Adrenal gland (tissue), 12 donors: Measurements from ENCODE around the gene ANKRD1. TPM values are rescaled to one million over a fixed set of nuclear protein-coding genes. Genes with fewer than 3 reads are reported as not detected.
"Not testable (repeated sequence)": the region's sequence is repeated elsewhere in the genome, so short reads cannot be mapped to it uniquely, and the experiment has no call there.

Experiments
- DNase-seq, 7 donors: peaks; one replicate each; pipeline ENCODE4 v3.0.0-alpha.2; 2019 to 2020
- H3K27ac ChIP-seq, 5 donors: fragments of 200-600 bp; sonication (generic) in 4 of 5; 1 replicate in 3 of 5; 2 replicates in 2 of 5; pipeline versions ENCODE4 v1.5.1 to v1.8.0; 2016 to 2020; ENCODE audit warnings: mild to moderate bottlenecking in 1 of 5
- H3K27me3 ChIP-seq: fragments of 200-600 bp; 2 replicates; pipeline ENCODE4 v1.8.0; 2021
- H3K36me3 ChIP-seq, 2 donors: fragments of 200-600 bp; replicated peaks in 1 of 2; 1 replicate in 1 of 2; 2 replicates in 1 of 2; pipeline versions ENCODE4 v1.5.1 to v1.8.0; 2018 to 2022
- H3K4me1 ChIP-seq, 2 donors: fragments of 200-600 bp; replicated peaks in 1 of 2; 1 replicate in 1 of 2; 2 replicates in 1 of 2; pipeline versions ENCODE4 v1.5.1 to v1.8.0; 2018 to 2021
- H3K4me3 ChIP-seq, 4 donors: fragments of 200-600 bp; sonication (generic) in 3 of 4; one replicate each; pipeline ENCODE4 v1.5.1; 2016 to 2018
- H3K9me3 ChIP-seq, 3 donors: fragments of 200-600 bp; sonication (generic) in 1 of 3; replicated peaks in 1 of 3; 1 replicate in 2 of 3; 2 replicates in 1 of 3; pipeline versions ENCODE4 v1.5.1 to v1.8.0; 2016 to 2021
- CTCF ChIP-seq, 6 experiments: fragments of 450-650 bp in 4 of 6; fragments of 200-600 bp in 2 of 6; sonication (generic) in 1 of 6; IDR thresholded peaks; 1 replicate in 5 of 6; 2 replicates in 1 of 6; pipeline versions ENCODE4 v1.5.1 to v1.8.0; 2016 to 2021; ENCODE audit warnings: antibody characterized with exemption in 6 of 6, mild to moderate bottlenecking in 2 of 6, moderate library complexity in 1 of 6
- POLR2A ChIP-seq, 2 donors: fragments of 450-650 bp; IDR thresholded peaks; one replicate each; pipeline ENCODE4 v1.6.1; 2017; ENCODE audit warnings: antibody characterized with exemption in 2 of 2, mild to moderate bottlenecking in 2 of 2, moderate library complexity in 1 of 2
- WGBS, 4 donors: extraction: QIAGEN DNeasy Blood & Tissue Kit in 2 of 4; methylation state at CpG; one replicate each; pipeline versions ENCODE4 v1.1.5 to v1.1.7; 2013 to 2017; 5-methylcytosine and 5-hydroxymethylcytosine counted together
- intact Hi-C, 2 donors: fragments of 100-400 bp; cut with DNase I; formaldehyde crosslinking; loops; one replicate each; pipeline versions ENCODE4 v1.14.1 to v1.15.0; 2022 to 2023
- polyA plus RNA-seq, 3 donors: library from polyadenylated mRNA; stranded (reverse); fragments of 200-250 nt in 2 of 3; fragments of 350-450 nt in 1 of 3; fragmentation: Illumina TruSeq in 1 of 3; extraction: RNeasy Lipid Tissue Mini Kit (QIAGEN cat#74804) in 1 of 3; gene quantifications; one replicate each; pipeline ENCODE4 v1.2.3, GENCODE V29; 2013 to 2014
- total RNA-seq, 9 donors: library from RNA; depleted of rRNA in 4 of 9; stranded (reverse); fragments of >200 nt in 4 of 9; fragments of 120-200 nt in 1 of 9; fragmentation: NEBNext Ultra II Directional in 1 of 9; extraction: Animal tissue kit (Norgen Biotek cat#: 25700) in 1 of 9; gene quantifications; one replicate each; pipeline versions ENCODE4 v1.1.0 to v1.2.4, GENCODE V29; 2013 to 2023
- donor health status: healthy with polysubstance abuse.
- donor health status: Bipolar disorder and iron deficiency.
- donor health status: DM: yes; HTN: yes; CAD: no.
- donor health status: DM: no; HTN: no; CAD: no.
- donor health status: DM: no; HTN: no; CAD: no.
- donor health status: DM: yes; HTN: yes; CAD: no.

The ANKRD1 gene
- total and polyA plus RNA-seq, 12 donors = 0.15 to 2.3 (median 0.28) TPM; not detected in 3

DNA sequence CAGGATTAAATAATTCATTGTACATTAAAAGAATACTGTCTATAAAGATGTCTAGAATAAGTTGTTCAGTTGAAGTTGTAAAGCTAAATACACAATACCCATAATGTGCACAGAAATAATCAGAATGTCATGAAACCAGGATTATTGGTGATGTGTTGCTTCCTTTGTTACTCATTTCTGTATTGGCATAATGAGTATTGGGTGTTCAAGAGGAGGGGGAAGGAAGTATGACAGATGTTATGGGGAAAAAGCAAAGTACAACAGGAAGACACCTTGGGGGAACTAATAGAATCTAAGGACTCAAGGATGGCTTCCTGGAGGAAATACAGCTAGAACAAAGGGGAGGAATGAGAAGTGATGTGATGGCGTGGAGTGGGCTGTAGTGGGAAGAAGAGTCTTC lies 15.0 kb downstream of the ANKRD1 start:
- no peak overlapping the region for H3K4me3 ChIP-seq
- no peak for TF ChIP-seq CTCF (IDR thresholded peaks at IDR 0.05)
- TF ChIP-seq POLR2A (IDR thresholded peaks at IDR 0.05) = no peak
- DNase-seq = no peak
- no peak overlapping the region for H3K27ac ChIP-seq
- H3K27me3 ChIP-seq = no peaks in the 10 kb centered on the region
- 73 to 90% (median 85%) methylated on average over 1 of the region's 1 CpG for WGBS, 4 donors
- no peaks in the 10 kb centered on the region for H3K4me1 ChIP-seq
- peaks cover under 1 to 3% of the 10 kb centered on the region in 2 donors for H3K36me3 ChIP-seq
- intact Hi-C loops = no loop called here
- H3K9me3 ChIP-seq = no peaks in the 10 kb centered on the region

GRCh38 chr10:90896916-90897315 lies 24.0 kb downstream of the ANKRD1 start:
- intact Hi-C loops, H3K4me1 ChIP-seq, DNase-seq, H3K27ac ChIP-seq, H3K27me3 ChIP-seq, H3K4me3 ChIP-seq, H3K9me3 ChIP-seq: not testable (repeated sequence)
- peaks cover 0 to 29% of the 10 kb centered on the region in 2 donors for H3K36me3 ChIP-seq
- 84 to 88% (median 86%) methylated on average over 2 of the region's 2 CpGs for WGBS, 4 donors

DNA sequence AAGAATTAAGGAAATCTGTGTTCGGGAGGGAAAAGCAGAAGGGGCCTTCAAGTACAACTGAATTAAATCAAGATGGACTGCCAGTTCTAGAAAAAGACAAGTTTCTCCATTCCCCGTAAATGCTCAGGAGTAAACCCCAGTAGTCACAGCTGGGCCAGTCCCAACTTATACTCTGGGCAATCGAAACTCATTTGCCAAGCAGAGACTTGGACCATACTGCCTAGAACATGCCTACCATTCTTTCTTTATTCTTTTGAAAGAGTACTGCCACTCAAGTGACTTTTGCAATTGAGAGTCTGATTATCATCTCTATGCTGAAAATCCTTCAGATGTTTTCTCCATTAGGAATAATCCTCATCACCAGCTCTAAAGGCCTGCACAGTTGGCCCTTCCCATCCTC lies 27.7 kb downstream of the ANKRD1 start:
- Histone ChIP-seq H3K9me3 (no peaks in the 10 kb centered on the region), H3K36me3 (peaks cover 0 to 31% of the 10 kb centered on the region in 2 donors), H3K4me1 (no peaks in the 10 kb centered on the region), H3K27me3 (no peaks in the 10 kb centered on the region), H3K4me3 (no peak overlapping the region), H3K27ac (no peak overlapping the region)
- intact Hi-C loops = no loop called here
- no peak for TF ChIP-seq POLR2A (IDR thresholded peaks at IDR 0.05)
- TF ChIP-seq CTCF (IDR thresholded peaks at IDR 0.05) = no peak
- WGBS, 4 donors = 94 to 99% (median 96%) methylated on average over 3 of the region's 3 CpGs
- DNase-seq = no peak

- Histone ChIP-seq H3K27me3 (no peaks in the 10 kb centered on the region), H3K4me3 (no peak overlapping the region), H3K27ac (no peak overlapping the region), H3K9me3 (no peaks in the 10 kb centered on the region), H3K4me1 (no peaks in the 10 kb centered on the region), H3K36me3 (peaks cover 0 to 57% of the 10 kb centered on the region in 2 donors)
- TF ChIP-seq POLR2A (IDR thresholded peaks at IDR 0.05) = no peak
- no peak for TF ChIP-seq CTCF (IDR thresholded peaks at IDR 0.05)
- intact Hi-C loops = no loop called here
- 92 to 99% (median 96%) methylated on average over 2 of the region's 2 CpGs for WGBS, 4 donors
- no peak for DNase-seq
Observed at GRCh38 chr10:90890347-90890746, 30.5 kb downstream of the ANKRD1 start.

DNA sequence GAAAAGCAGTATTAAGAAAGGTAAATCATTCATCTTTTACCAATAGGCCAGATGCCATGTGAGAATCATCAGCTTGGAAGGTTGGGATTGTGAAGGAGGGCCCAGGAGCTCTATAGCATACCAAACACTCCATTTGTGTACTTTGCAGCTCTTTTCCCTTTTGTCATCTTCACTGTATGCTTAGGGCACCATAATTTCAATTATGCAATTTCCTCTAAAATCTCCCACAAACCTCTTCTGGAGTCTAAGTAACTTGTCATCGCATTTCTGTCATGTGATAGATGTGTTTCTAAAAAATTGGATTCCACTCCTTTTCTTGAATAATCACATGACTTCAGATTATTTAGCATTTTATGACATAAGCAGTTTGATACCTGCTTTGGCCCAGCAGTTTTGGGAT lies 31.3 kb downstream of the ANKRD1 start:
- no peaks in the 10 kb centered on the region for H3K9me3 ChIP-seq
- no peaks in the 10 kb centered on the region for H3K27me3 ChIP-seq
- H3K36me3 ChIP-seq = peaks cover 0 to 54% of the 10 kb centered on the region in 2 donors
- TF ChIP-seq CTCF (IDR thresholded peaks at IDR 0.05) (no peak), POLR2A (IDR thresholded peaks at IDR 0.05) (no peak)
- 70 to 97% (median 85%) methylated on average over 1 of the region's 1 CpG for whole genome bisulfite sequencing, 4 donors
- no peak overlapping the region for H3K27ac ChIP-seq
- intact Hi-C loops = no loop called here
- H3K4me1 ChIP-seq = no peaks in the 10 kb centered on the region
- no peak for DNase-seq
- no peak overlapping the region for H3K4me3 ChIP-seq
